Endothelial cell of umbilical vein (primary cell): ENCODE measurements around the gene C1QC. TPM values are rescaled to one million over a fixed set of nuclear protein-coding genes. Genes with fewer than 3 reads are reported as not detected.

Experiments used
- BruUV-seq: library from RNA; stranded (reverse); fragments of 400-500 nt; replicated peaks from 2 replicates; lab custom pipeline; 2021; lab: Mats Ljungman, UMichigan
- CTCF ChIA-PET: fragments of 300-600, 350-600 bp; sonication (Branson Sonifier 250); formaldehyde crosslinking; loops from one replicate; lab custom pipeline; 2021; ENCODE audit warnings: antibody characterized with exemption, inconsistent platforms; lab: Charles Lee
- POLR2A ChIA-PET: fragments of 300-600, 350-600 bp; sonication (Branson Sonifier 250); formaldehyde crosslinking; loops from one replicate; lab custom pipeline; 2021; ENCODE audit warnings: antibody characterized with exemption, inconsistent platforms; lab: Charles Lee
- DNase-seq: peaks from one replicate; pipeline ENCODE4 v3.0.0-alpha.2; 2011; ENCODE audit warnings: low read depth, low spot score
- FAIRE-seq: peaks from 2 replicates; lab custom pipeline; 2011; peaks lifted over from hg19 to GRCh38; lab: Jason Lieb, UNC
- H2AFZ ChIP-seq: 2 replicates; pipeline ENCODE4 v1.6.0; 2012; ENCODE audit warnings: low read depth, low read length, control low read depth, inconsistent platforms
- H3K27ac ChIP-seq: 2 replicates; pipeline ENCODE4 v1.5.1; 2011; ENCODE audit warnings: low read depth, mild to moderate bottlenecking, control low read depth, low read length, moderate library complexity; ENCODE audit not compliant: insufficient read depth
- H3K27me3 ChIP-seq, 2 experiments: 2 replicates each; pipeline versions ENCODE4 v1.6.0 to v1.6.1; 2011; ENCODE audit warnings: low read length in 2 of 2, mixed read lengths in 1 of 2; ENCODE audit not compliant: control insufficient read depth in 2 of 2, insufficient read depth in 2 of 2
- H3K36me3 ChIP-seq, 2 experiments: 2 replicates in 1 of 2; 3 replicates in 1 of 2; pipeline ENCODE4 v1.5.1; 2011; ENCODE audit warnings: low read length in 2 of 2, mild to moderate bottlenecking in 1 of 2, moderate library complexity in 1 of 2; ENCODE audit not compliant: control insufficient read depth in 2 of 2, insufficient read depth in 2 of 2; ENCODE audit errors: extremely low read depth in 1 of 2
- H3K4me1 ChIP-seq: 3 replicates; pipeline ENCODE4 v1.5.1; 2011; ENCODE audit warnings: mild to moderate bottlenecking, low read length; ENCODE audit not compliant: control insufficient read depth, insufficient read depth; ENCODE audit errors: extremely low read depth
- H3K4me2 ChIP-seq: 2 replicates; pipeline ENCODE4 v1.6.1; 2011; ENCODE audit warnings: low read length, control low read depth, mixed read lengths; ENCODE audit not compliant: insufficient read depth
- H3K4me3 ChIP-seq, 3 experiments: fragments of 200-600 bp in 1 of 3; sonication (generic), shearing (Covaris generic) in 1 of 3; replicated peaks in 1 of 3; 2 replicates each; pipeline ENCODE4 v1.5.1; 2011 to 2016; ENCODE audit warnings: control low read depth in 3 of 3, low read length in 3 of 3, mild to moderate bottlenecking in 2 of 3, inconsistent platforms in 1 of 3, low read depth in 1 of 3, moderate library complexity in 1 of 3; ENCODE audit not compliant: insufficient read depth in 1 of 3
- H3K79me2 ChIP-seq: 2 replicates; pipeline ENCODE4 v1.6.0; 2012; ENCODE audit warnings: low read length, inconsistent platforms; ENCODE audit not compliant: control insufficient read depth, insufficient read depth
- H3K9ac ChIP-seq: replicated peaks from 2 replicates; pipeline ENCODE3; 2011; ENCODE audit warnings: low read length, control low read depth; ENCODE audit not compliant: insufficient read depth; ENCODE audit errors: extremely low read depth
- H3K9me1 ChIP-seq: replicated peaks from 3 replicates; pipeline ENCODE4 v1.6.0; 2011; ENCODE audit warnings: mild to moderate bottlenecking, low read length; ENCODE audit not compliant: control insufficient read depth, insufficient read depth; ENCODE audit errors: extremely low read depth
- H3K9me3 ChIP-seq: replicated peaks from 2 replicates; pipeline ENCODE4 v1.5.1; 2012; ENCODE audit warnings: low read length, inconsistent platforms; ENCODE audit not compliant: control insufficient read depth, insufficient read depth
- H4K20me1 ChIP-seq: replicated peaks from 2 replicates; pipeline ENCODE3; 2011; ENCODE audit warnings: mild to moderate bottlenecking, low read length; ENCODE audit not compliant: control insufficient read depth, insufficient read depth; ENCODE audit errors: extremely low read depth
- CTCF ChIP-seq, 2 donors: IDR thresholded peaks; 1 replicate in 1 of 2; 2 replicates in 1 of 2; pipeline ENCODE4 v1.5.1; 2011; ENCODE audit warnings: low read length in 2 of 2, mild to moderate bottlenecking in 2 of 2, moderate library complexity in 2 of 2, control low read depth in 1 of 2, inconsistent platforms in 1 of 2, low read depth in 1 of 2; ENCODE audit not compliant: insufficient read depth in 1 of 2; ENCODE audit errors: extremely low read depth in 1 of 2
- EZH2 ChIP-seq: IDR thresholded peaks from 2 replicates; pipeline ENCODE4 v1.6.1; 2012; ENCODE audit warnings: borderline replicate concordance, low read depth, mild to moderate bottlenecking, moderate library complexity, low read length, inconsistent platforms; ENCODE audit not compliant: severe bottlenecking
- FOS ChIP-seq: IDR thresholded peaks from 2 replicates; pipeline ENCODE4 v1.6.1; 2011; ENCODE audit warnings: mild to moderate bottlenecking, low read length, moderate library complexity, borderline replicate concordance; ENCODE audit not compliant: insufficient read depth
- MYC ChIP-seq: IDR thresholded peaks from one replicate; pipeline ENCODE4 v1.6.1; 2011; ENCODE audit warnings: mild to moderate bottlenecking, low read depth, low read length
- POLR2A ChIP-seq: IDR thresholded peaks from 2 replicates; pipeline ENCODE4 v1.6.1; 2012; ENCODE audit warnings: low read depth, mild to moderate bottlenecking, control low read depth, low read length
- POLR2AphosphoS5 ChIP-seq: IDR thresholded peaks from 2 replicates; pipeline ENCODE4 v1.6.1; 2012; ENCODE audit warnings: low read depth, mild to moderate bottlenecking, control low read depth, low read length, moderate library complexity; ENCODE audit not compliant: insufficient read depth
- dilution Hi-C: fragments of 300-500 bp; cut with MboI; formaldehyde crosslinking; loops from one replicate; pipeline ENCODE4 v1.15.0; 2019; ENCODE audit warnings: low sequenced_read_pairs; ENCODE audit not compliant: extremely low pct_ligation_motif_present
- intact Hi-C: fragments of 100-400 bp; cut with micrococcal nuclease; formaldehyde crosslinking; loops from one replicate; pipeline ENCODE4 v1.10.0; 2022
- polyA plus RNA-seq, 4 experiments: library from polyadenylated mRNA; depleted of rRNA in 3 of 4; stranded (reverse) in 3 of 4; unstranded in 1 of 4; fragments of >200 nt; gene quantifications; 2 replicates each; pipeline versions ENCODE4 v1.2.1 to v1.2.3, GENCODE V29; 2011 to 2012; ENCODE audit warnings: missing spikeins in 1 of 4
- total RNA-seq: library from RNA; stranded (reverse); gene quantifications from 2 replicates; pipeline ENCODE4 v1.2.3, GENCODE V29; 2021
- TF ChIP-seq, protein P1 (sequence below): IDR thresholded peaks from 2 replicates; pipeline ENCODE4 v1.6.1; 2011; ENCODE audit not compliant: insufficient read depth, insufficient read length

The C1QC gene
- total and polyA plus RNA-seq, 2 donors (not counting 3 experiments of a cell fraction or from before 2014, with no cell fraction given), result not detected

GRCh38 chr1:22613951-22614350 lies 29.5 kb upstream of the C1QC start:
- BruUV-seq, result no TSS peak
- Histone ChIP-seq H3K4me3 (no peak overlapping the region), H3K79me2 (no peaks in the 10 kb centered on the region), H3K4me1 (no peaks in the 10 kb centered on the region), H3K9me3 (no peaks in the 10 kb centered on the region), H3K27ac (no peak overlapping the region), H3K9me1 (no peaks in the 10 kb centered on the region), H3K27me3 (peaks cover 0 to 2% of the 10 kb centered on the region in 2 experiments), H3K9ac (no peak overlapping the region), H3K4me2 (no peak overlapping the region), H2AFZ (no peak overlapping the region), H4K20me1 (no peaks in the 10 kb centered on the region), H3K36me3 (no peaks in the 10 kb centered on the region)
- FAIRE-seq (no peak), DNase-seq (no peak)
- POLR2A ChIA-PET, result no interaction called here
- dilution Hi-C loops, result no loop called here
- intact Hi-C loops, result no loop called here
- CTCF ChIA-PET, result no interaction called here
- TF ChIP-seq MYC, result no peak
- TF ChIP-seq POLR2A, result no peak

GRCh38 chr1:22615886-22616285 lies 27.5 kb upstream of the C1QC start:
- no peak for FAIRE-seq
- DNase-seq, result no peak
- intact Hi-C loops (no loop called here), dilution Hi-C loops (no loop called here)
- no peaks in the 10 kb centered on the region for H4K20me1 ChIP-seq
- H3K79me2 ChIP-seq, result no peaks in the 10 kb centered on the region
- TF ChIP-seq, protein P1, sequence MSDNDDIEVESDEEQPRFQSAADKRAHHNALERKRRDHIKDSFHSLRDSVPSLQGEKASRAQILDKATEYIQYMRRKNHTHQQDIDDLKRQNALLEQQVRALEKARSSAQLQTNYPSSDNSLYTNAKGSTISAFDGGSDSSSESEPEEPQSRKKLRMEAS, result no peak
- no peak for TF ChIP-seq CTCF (IDR thresholded peaks at IDR 0.05; ENCODE audit: extremely low read depth in 1 of 2, insufficient read depth in 1 of 2, low read depth in 1 of 2, low read length in 2 of 2)
- TF ChIP-seq EZH2, result no peak
- no peak for TF ChIP-seq POLR2AphosphoS5
- TF ChIP-seq FOS, result no peak
- TF ChIP-seq POLR2A, result no peak
- no peaks in the 10 kb centered on the region for H3K9me3 ChIP-seq
- no peak overlapping the region for H3K27ac ChIP-seq
- no peak overlapping the region for H3K4me3 ChIP-seq
- no peak overlapping the region for H3K4me2 ChIP-seq
- POLR2A ChIA-PET, result no interaction called here
- no peaks in the 10 kb centered on the region for H3K36me3 ChIP-seq
- peaks cover 0 to 2% of the 10 kb centered on the region in 2 experiments for H3K27me3 ChIP-seq
- H3K9me1 ChIP-seq, result no peaks in the 10 kb centered on the region
- BruUV-seq, result no TSS peak
- H3K9ac ChIP-seq, result no peak overlapping the region
- CTCF ChIA-PET, result no interaction called here
- no peak overlapping the region for H2AFZ ChIP-seq
- H3K4me1 ChIP-seq, result no peaks in the 10 kb centered on the region
